ENCODE measurements around the gene IL17RC.
A peak's percentile ranks its signal among the peaks of the same experiment; 100 is the strongest.
"Not testable (repeated sequence)": the region's sequence is repeated elsewhere in the genome, so short reads cannot be mapped to it uniquely, and the experiment has no call there.

The IL17RC gene

DNA sequence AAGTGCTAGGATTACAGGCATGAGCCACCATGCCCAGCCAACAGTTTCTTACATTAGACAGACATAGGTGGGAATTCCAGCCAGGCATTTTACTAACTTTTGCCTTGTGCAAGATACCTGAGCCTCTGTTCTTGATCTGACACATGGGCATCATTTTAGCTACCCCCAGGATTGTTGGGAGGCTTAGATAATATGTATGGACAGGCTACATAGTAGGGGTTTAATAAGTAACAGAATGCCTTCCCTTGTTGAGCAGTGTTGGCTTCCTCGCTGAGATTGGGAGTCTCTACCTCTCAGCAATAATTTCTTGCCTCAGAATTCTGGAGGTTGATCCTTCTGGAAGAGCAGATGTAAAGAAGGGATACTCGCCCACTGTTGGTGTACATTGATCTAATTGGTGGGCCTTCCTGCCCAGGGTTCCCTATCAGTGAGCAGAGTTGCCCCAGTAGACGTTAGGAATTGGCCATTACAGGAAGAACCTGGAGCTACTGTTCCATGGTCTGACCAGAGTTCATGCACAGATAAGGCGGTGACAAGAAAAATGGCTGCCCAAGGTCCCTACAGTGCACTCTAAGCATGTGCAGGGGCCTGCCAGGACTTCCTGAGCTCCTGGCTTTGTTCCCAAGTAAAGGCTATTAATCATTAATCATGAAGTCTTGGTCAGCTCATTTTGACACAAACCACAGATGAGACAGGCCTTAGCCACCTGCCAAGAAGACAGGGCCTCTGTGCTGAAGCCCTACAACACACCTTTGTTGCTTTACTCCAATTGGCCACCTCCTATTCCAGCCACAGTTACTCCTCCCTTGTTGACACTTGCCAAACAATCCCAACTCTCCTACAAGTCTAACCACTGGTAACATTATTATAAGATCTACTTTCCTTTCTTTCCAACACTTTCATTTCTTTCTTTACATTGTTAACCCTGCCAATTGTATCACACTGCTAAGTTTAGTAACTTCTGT lies 19.2 kb upstream of the IL17RC start:
- no peak overlapping the region for H3K4me3 ChIP-seq (ENCODE audit: low read depth, low read length)
- no peak for TF ChIP-seq CTCF (IDR thresholded peaks at IDR 0.05; ENCODE audit: low read depth, low read length)

DNA sequence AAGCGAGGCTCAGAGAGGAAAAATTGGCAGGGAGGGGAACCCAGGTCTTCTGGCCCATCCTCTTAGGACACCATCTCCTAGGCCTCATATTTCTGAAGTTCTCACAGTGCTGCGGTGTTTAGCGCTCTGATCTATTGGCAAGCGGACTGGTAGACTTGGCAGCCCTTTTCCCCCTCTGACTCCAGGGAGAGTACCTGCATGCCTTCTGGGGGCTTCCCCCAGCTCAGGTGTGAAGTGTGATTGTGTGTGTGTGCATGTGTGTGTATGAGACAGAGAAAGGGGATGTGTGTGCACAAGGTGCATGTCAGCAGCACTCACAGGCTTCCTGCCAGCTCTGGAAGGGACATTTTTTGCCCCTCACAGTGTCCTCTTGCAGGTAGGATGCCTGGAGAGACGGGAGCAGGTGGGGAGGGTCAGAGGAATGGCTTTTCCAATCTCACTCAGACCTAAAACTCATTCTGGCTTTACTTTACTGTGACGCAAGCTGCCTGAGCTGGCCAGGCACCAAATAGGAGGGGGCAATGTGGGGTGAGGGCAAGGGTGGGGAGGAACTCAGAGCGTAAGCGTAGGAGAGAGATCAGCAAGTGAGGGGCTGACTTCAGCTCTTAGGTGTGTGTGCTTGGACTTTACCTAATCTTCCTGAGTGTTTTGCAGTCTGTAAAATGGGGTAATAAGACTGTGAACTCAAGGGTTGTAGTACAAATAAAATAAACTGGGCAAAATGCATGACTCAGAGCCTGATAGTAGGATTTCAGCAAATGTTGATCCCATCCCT lies 18.2 kb upstream of the IL17RC start:
- no peak for TF ChIP-seq CTCF (IDR thresholded peaks at IDR 0.05; ENCODE audit: low read depth, low read length)

DNA sequence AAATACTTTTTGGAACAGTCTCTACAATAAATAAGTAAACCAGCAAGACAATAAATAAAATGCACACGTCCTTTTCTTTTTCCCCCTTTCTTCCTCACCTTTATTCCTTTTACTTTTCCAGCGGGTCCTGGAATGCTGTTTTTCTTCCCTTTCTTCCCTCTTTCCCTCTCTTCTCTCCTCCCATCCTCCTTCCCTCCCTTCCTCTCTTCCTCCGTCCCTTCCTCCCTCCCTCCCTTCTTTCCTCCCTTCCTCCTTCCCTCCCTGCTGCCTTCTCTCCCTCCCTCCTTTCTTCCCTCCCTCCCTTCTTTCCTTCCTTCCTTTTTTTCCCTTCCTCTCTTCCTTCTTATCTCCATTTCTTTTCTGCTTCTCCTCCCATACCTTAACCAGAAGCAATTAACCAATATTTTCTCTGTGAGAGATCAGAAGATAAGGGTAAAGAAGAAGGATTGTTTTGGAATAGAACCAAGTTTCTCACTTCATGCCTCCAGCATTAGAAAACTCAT lies 17.6 kb upstream of the IL17RC start:
- no peak for TF ChIP-seq CTCF (IDR thresholded peaks at IDR 0.05; ENCODE audit: low read depth, low read length)
- H3K4me3 ChIP-seq (ENCODE audit: low read depth, low read length): no peak overlapping the region

More for the DNA sequence above, 18.2 kb upstream of the IL17RC start:
- no peak overlapping the region for H3K4me3 ChIP-seq (ENCODE audit: low read depth, low read length)

GRCh38 chr3:9900965-9901415 lies 15.9 kb upstream of the IL17RC start:
- not testable (repeated sequence) for H3K4me3 ChIP-seq (ENCODE audit: low read depth, low read length)

DNA sequence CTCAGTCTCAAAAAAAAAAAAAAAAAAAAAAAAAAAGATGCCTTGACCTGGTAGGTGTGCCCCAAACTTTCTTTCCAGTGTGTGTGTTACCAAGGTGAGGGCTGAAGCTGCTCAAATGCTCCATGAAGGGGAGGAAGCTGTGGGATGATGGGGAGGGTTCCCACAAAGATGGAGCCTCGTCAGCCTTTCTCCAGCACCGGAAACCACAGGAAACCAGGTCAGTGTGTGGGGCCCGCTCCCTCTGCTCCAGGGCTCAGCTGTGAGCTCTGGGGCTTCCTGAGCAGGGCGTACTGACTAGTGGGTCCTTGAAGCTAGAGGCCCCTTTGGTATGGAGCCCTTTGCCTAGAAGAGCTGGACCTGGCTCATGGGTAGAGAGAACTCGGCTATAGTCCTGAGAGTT lies 14.9 kb upstream of the IL17RC start:
- no peak for TF ChIP-seq CTCF (IDR thresholded peaks at IDR 0.05; ENCODE audit: low read depth, low read length)
- no peak overlapping the region for H3K4me3 ChIP-seq (ENCODE audit: low read depth, low read length)

- no peak for TF ChIP-seq CTCF (IDR thresholded peaks at IDR 0.05; ENCODE audit: low read depth, low read length)
- H3K4me3 ChIP-seq (ENCODE audit: low read depth, low read length): peak within 1 kb of the TSS; percentile 57
Observed at GRCh38 chr3:9902372-9903237, 14.3 kb upstream of the IL17RC start, which contains the start of gene IL17RE. IL17RE (plus strand) TSS chr3:9902848; CDS start chr3:9902933, 85 bp downstream.

- peak overlapping the region; percentile 57 for H3K4me3 ChIP-seq (ENCODE audit: low read depth, low read length)
Observed at GRCh38 chr3:9903238-9903624, 13.7 kb upstream of the IL17RC start.

More at GRCh38 chr3:9903238-9903624, 13.7 kb upstream of the IL17RC start:
- TF ChIP-seq CTCF (IDR thresholded peaks at IDR 0.05; ENCODE audit: low read depth, low read length): no peak

All from WI38 (cell line).